ENCODE data around the gene CPPED1. TPM values are rescaled to one million over a fixed set of nuclear protein-coding genes. Genes with fewer than 3 reads are reported as not detected.
"Not testable (repeated sequence)": the region's sequence is repeated elsewhere in the genome, so short reads cannot be mapped to it uniquely, and the experiment has no call there.

CPPED1 gene
- total RNA-seq, 1 donor from 2014 or later = 4.4 TPM

- H3K36me3 Mint-ChIP-seq (ENCODE audit: low read depth) = peaks cover 21% of the 10 kb centered on the region
- peaks cover 8% of the 10 kb centered on the region for H3K9me3 Mint-ChIP-seq
- no peak overlapping the region for H3K27ac Mint-ChIP-seq
- no peaks in the 10 kb centered on the region for H3K27me3 Mint-ChIP-seq
- H3K4me3 Mint-ChIP-seq = no peak overlapping the region
- intact Hi-C loops (cut with micrococcal nuclease) = no loop called here
- no peak for DNase-seq
- peaks cover 2% of the 10 kb centered on the region for H3K4me1 Mint-ChIP-seq
Measured at GRCh38 chr16:12794486-12795387, 8.9 kb downstream of the CPPED1 start.

GRCh38 chr16:12793865-12794240 lies 9.8 kb downstream of the CPPED1 start:
- peaks cover 19% of the 10 kb centered on the region for H3K36me3 Mint-ChIP-seq (ENCODE audit: low read depth)
- intact Hi-C loops (cut with micrococcal nuclease) = no loop called here
- DNase-seq = no peak
- no peak overlapping the region for H3K4me3 Mint-ChIP-seq
- H3K9me3 Mint-ChIP-seq = peaks cover 8% of the 10 kb centered on the region
- no peaks in the 10 kb centered on the region for H3K27me3 Mint-ChIP-seq
- no peak overlapping the region for H3K27ac Mint-ChIP-seq
- H3K4me1 Mint-ChIP-seq = peaks cover under 1% of the 10 kb centered on the region

GRCh38 chr16:12793120-12793864 lies 10.4 kb downstream of the CPPED1 start:
- H3K4me1 Mint-ChIP-seq = no peaks in the 10 kb centered on the region
- no peak overlapping the region for H3K27ac Mint-ChIP-seq
- intact Hi-C loops (cut with micrococcal nuclease) = no loop called here
- H3K4me3 Mint-ChIP-seq = no peak overlapping the region
- H3K36me3 Mint-ChIP-seq (ENCODE audit: low read depth) = peaks cover 20% of the 10 kb centered on the region
- H3K9me3 Mint-ChIP-seq = peaks cover 8% of the 10 kb centered on the region
- no peaks in the 10 kb centered on the region for H3K27me3 Mint-ChIP-seq
- DNase-seq = no peak

GRCh38 chr16:12792528-12792927 lies 11.2 kb downstream of the CPPED1 start:
- H3K4me1 Mint-ChIP-seq; intact Hi-C loops (cut with micrococcal nuclease); H3K27me3 Mint-ChIP-seq; H3K4me3 Mint-ChIP-seq; DNase-seq; H3K27ac Mint-ChIP-seq: not testable (repeated sequence)
- peaks cover 12% of the 10 kb centered on the region for H3K9me3 Mint-ChIP-seq
- peaks cover 27% of the 10 kb centered on the region for H3K36me3 Mint-ChIP-seq (ENCODE audit: low read depth)

GRCh38 chr16:12791340-12791739 lies 12.3 kb downstream of the CPPED1 start:
- Mint-ChIP-seq H3K4me3 (no peak overlapping the region), H3K4me1 (no peaks in the 10 kb centered on the region), H3K27me3 (no peaks in the 10 kb centered on the region), H3K27ac (no peak overlapping the region), H3K36me3 (ENCODE audit: low read depth) (peaks cover 24% of the 10 kb centered on the region), H3K9me3 (peaks cover 12% of the 10 kb centered on the region)
- DNase-seq = no peak
- intact Hi-C loops (cut with micrococcal nuclease) = no loop called here

GRCh38 chr16:12788758-12789157 lies 14.9 kb downstream of the CPPED1 start:
- Mint-ChIP-seq H3K27ac (no peak overlapping the region), H3K9me3 (peaks cover 14% of the 10 kb centered on the region), H3K36me3 (ENCODE audit: low read depth) (peaks cover 24% of the 10 kb centered on the region), H3K4me1 (no peaks in the 10 kb centered on the region), H3K27me3 (no peaks in the 10 kb centered on the region), H3K4me3 (no peak overlapping the region)
- intact Hi-C loops (cut with micrococcal nuclease) = no loop called here
- DNase-seq = no peak

- peaks cover 4% of the 10 kb centered on the region for H3K4me1 Mint-ChIP-seq
- DNase-seq = no peak
- H3K36me3 Mint-ChIP-seq (ENCODE audit: low read depth) = peaks cover 18% of the 10 kb centered on the region
- intact Hi-C loops (cut with micrococcal nuclease) = no loop called here
- H3K4me3 Mint-ChIP-seq = no peak overlapping the region
- no peak overlapping the region for H3K27ac Mint-ChIP-seq
- H3K27me3 Mint-ChIP-seq = no peaks in the 10 kb centered on the region
- H3K9me3 Mint-ChIP-seq = peaks cover 12% of the 10 kb centered on the region
Measured at GRCh38 chr16:12786081-12786480, 17.6 kb downstream of the CPPED1 start.

GRCh38 chr16:12784076-12784475 lies 19.6 kb downstream of the CPPED1 start:
- H3K4me3 Mint-ChIP-seq = no peak overlapping the region
- H3K36me3 Mint-ChIP-seq (ENCODE audit: low read depth) = peaks cover 30% of the 10 kb centered on the region

GRCh38 chr16:12781777-12782176 lies 21.9 kb downstream of the CPPED1 start:
- no peak overlapping the region for H3K4me3 Mint-ChIP-seq
- no peaks in the 10 kb centered on the region for H3K27me3 Mint-ChIP-seq
- no peak for DNase-seq
- intact Hi-C loops (cut with micrococcal nuclease) = no loop called here
- H3K27ac Mint-ChIP-seq = peak overlapping the region; percentile 34
- H3K36me3 Mint-ChIP-seq (ENCODE audit: low read depth) = peaks cover 28% of the 10 kb centered on the region
- peaks cover 8% of the 10 kb centered on the region for H3K9me3 Mint-ChIP-seq
- H3K4me1 Mint-ChIP-seq = peaks cover 4% of the 10 kb centered on the region

More at GRCh38 chr16:12784076-12784475, 19.6 kb downstream of the CPPED1 start:
- H3K27me3 Mint-ChIP-seq = no peaks in the 10 kb centered on the region
- peaks cover 12% of the 10 kb centered on the region for H3K9me3 Mint-ChIP-seq
- peaks cover 4% of the 10 kb centered on the region for H3K4me1 Mint-ChIP-seq
- DNase-seq = no peak
- H3K27ac Mint-ChIP-seq = no peak overlapping the region
- intact Hi-C loops (cut with micrococcal nuclease) = no loop called here

- H3K9me3 Mint-ChIP-seq = peaks cover 11% of the 10 kb centered on the region
- H3K4me3 Mint-ChIP-seq = no peak overlapping the region
- intact Hi-C loops (cut with micrococcal nuclease) = no loop called here
- peaks cover 4% of the 10 kb centered on the region for H3K4me1 Mint-ChIP-seq
- no peaks in the 10 kb centered on the region for H3K27me3 Mint-ChIP-seq
- H3K36me3 Mint-ChIP-seq (ENCODE audit: low read depth) = peaks cover 39% of the 10 kb centered on the region
- H3K27ac Mint-ChIP-seq = no peak overlapping the region
- DNase-seq = no peak
Measured at GRCh38 chr16:12780467-12780866, 23.2 kb downstream of the CPPED1 start.

- DNase-seq = no peak
- peaks cover 45% of the 10 kb centered on the region for H3K36me3 Mint-ChIP-seq (ENCODE audit: low read depth)
- no peak overlapping the region for H3K4me3 Mint-ChIP-seq
Measured at GRCh38 chr16:12778726-12779125, 25.0 kb downstream of the CPPED1 start.

GRCh38 chr16:12775656-12776236 lies 27.9 kb downstream of the CPPED1 start:
- intact Hi-C loops (cut with micrococcal nuclease) = no loop called here
- H3K27me3 Mint-ChIP-seq = no peaks in the 10 kb centered on the region
- no peak overlapping the region for H3K27ac Mint-ChIP-seq
- DNase-seq = no peak
- H3K4me1 Mint-ChIP-seq = no peaks in the 10 kb centered on the region
- peaks cover 3% of the 10 kb centered on the region for H3K9me3 Mint-ChIP-seq
- peaks cover 36% of the 10 kb centered on the region for H3K36me3 Mint-ChIP-seq (ENCODE audit: low read depth)
- no peak overlapping the region for H3K4me3 Mint-ChIP-seq

More at GRCh38 chr16:12778726-12779125, 25.0 kb downstream of the CPPED1 start:
- H3K27ac Mint-ChIP-seq = no peak overlapping the region
- intact Hi-C loops (cut with micrococcal nuclease) = no loop called here
- peaks cover 4% of the 10 kb centered on the region for H3K4me1 Mint-ChIP-seq
- no peaks in the 10 kb centered on the region for H3K27me3 Mint-ChIP-seq
- H3K9me3 Mint-ChIP-seq = peaks cover 9% of the 10 kb centered on the region

- H3K27ac Mint-ChIP-seq = no peak overlapping the region
- no peak overlapping the region for H3K4me3 Mint-ChIP-seq
- no peaks in the 10 kb centered on the region for H3K4me1 Mint-ChIP-seq
- DNase-seq = no peak
- intact Hi-C loops (cut with micrococcal nuclease) = no loop called here
- H3K9me3 Mint-ChIP-seq = peaks cover 3% of the 10 kb centered on the region
- H3K36me3 Mint-ChIP-seq (ENCODE audit: low read depth) = peaks cover 25% of the 10 kb centered on the region
- H3K27me3 Mint-ChIP-seq = no peaks in the 10 kb centered on the region
Measured at GRCh38 chr16:12773221-12773620, 30.5 kb downstream of the CPPED1 start.

- no peaks in the 10 kb centered on the region for H3K27me3 Mint-ChIP-seq
- peaks cover 3% of the 10 kb centered on the region for H3K9me3 Mint-ChIP-seq
Measured at GRCh38 chr16:12771341-12771798, 32.3 kb downstream of the CPPED1 start.

More at GRCh38 chr16:12771341-12771798, 32.3 kb downstream of the CPPED1 start:
- no peaks in the 10 kb centered on the region for H3K4me1 Mint-ChIP-seq
- H3K36me3 Mint-ChIP-seq (ENCODE audit: low read depth) = peaks cover 18% of the 10 kb centered on the region
- no peak overlapping the region for H3K27ac Mint-ChIP-seq
- H3K4me3 Mint-ChIP-seq = no peak overlapping the region
- intact Hi-C loops (cut with micrococcal nuclease) = no loop called here
- no peak for DNase-seq
